ENCODE results near the gene FMN1. TPM values are rescaled to one million over a fixed set of nuclear protein-coding genes. Genes with fewer than 3 reads are reported as not detected.

The FMN1 gene
- total RNA-seq, 2 donors from 2014 or later = 0.60 to 1.1 TPM

- Mint-ChIP-seq H3K36me3 (ENCODE audit: low read depth) (no peaks in the 10 kb centered on the region), H3K27me3 (ENCODE audit: insufficient read depth) (peaks cover 8% of the 10 kb centered on the region), H3K4me3 (no peak overlapping the region), H3K4me1 (no peaks in the 10 kb centered on the region), H3K9me3 (no peaks in the 10 kb centered on the region), H3K27ac (no peak overlapping the region)
- TF ChIP-seq, protein P1, sequence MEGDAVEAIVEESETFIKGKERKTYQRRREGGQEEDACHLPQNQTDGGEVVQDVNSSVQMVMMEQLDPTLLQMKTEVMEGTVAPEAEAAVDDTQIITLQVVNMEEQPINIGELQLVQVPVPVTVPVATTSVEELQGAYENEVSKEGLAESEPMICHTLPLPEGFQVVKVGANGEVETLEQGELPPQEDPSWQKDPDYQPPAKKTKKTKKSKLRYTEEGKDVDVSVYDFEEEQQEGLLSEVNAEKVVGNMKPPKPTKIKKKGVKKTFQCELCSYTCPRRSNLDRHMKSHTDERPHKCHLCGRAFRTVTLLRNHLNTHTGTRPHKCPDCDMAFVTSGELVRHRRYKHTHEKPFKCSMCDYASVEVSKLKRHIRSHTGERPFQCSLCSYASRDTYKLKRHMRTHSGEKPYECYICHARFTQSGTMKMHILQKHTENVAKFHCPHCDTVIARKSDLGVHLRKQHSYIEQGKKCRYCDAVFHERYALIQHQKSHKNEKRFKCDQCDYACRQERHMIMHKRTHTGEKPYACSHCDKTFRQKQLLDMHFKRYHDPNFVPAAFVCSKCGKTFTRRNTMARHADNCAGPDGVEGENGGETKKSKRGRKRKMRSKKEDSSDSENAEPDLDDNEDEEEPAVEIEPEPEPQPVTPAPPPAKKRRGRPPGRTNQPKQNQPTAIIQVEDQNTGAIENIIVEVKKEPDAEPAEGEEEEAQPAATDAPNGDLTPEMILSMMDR (conservative IDR thresholded peaks at IDR 0.05) = no peak
- no peak for DNase-seq
- no peaks in the 10 kb centered on the region for H3K36me3 ChIP-seq (ENCODE audit: control insufficient read depth, insufficient read depth, low read length)
- H3K9ac ChIP-seq (ENCODE audit: extremely low read depth, low read length, poor library complexity, severe bottlenecking) = no peak overlapping the region
- no peaks in the 10 kb centered on the region for H3K4me1 ChIP-seq (ENCODE audit: control insufficient read depth, insufficient read depth, low read length)
- H3K9me3 ChIP-seq (ENCODE audit: control insufficient read depth, low read length) = no peaks in the 10 kb centered on the region
- WGBS, 2 experiments (ENCODE audit: insufficient coverage in 1 of 2, insufficient read length in 1 of 2) = 93 to 100% methylated on average over 3 to 5 of the region's 5 CpGs
- H3K27me3 ChIP-seq (ENCODE audit: control insufficient read depth, insufficient read depth, low read length, poor library complexity, severe bottlenecking) = peaks cover 26% of the 10 kb centered on the region
- H3K4me3 ChIP-seq (ENCODE audit: low read length) = no peak overlapping the region
- no peak overlapping the region for H3K27ac ChIP-seq (ENCODE audit: low read depth, low read length)
These were observed 59.1 kb downstream of the FMN1 start for GRCh38 chr15:33135355-33135781.

- no peak overlapping the region for H3K27ac Mint-ChIP-seq
- peak; percentile 80 for DNase-seq
These were observed 61.7 kb downstream of the FMN1 start for GRCh38 chr15:33132722-33133345.

GRCh38 chr15:33132233-33132580 is 62.3 kb downstream of the FMN1 start:
- Histone ChIP-seq H3K36me3 (ENCODE audit: control insufficient read depth, insufficient read depth, low read length) (no peaks in the 10 kb centered on the region), H3K4me1 (ENCODE audit: control insufficient read depth, insufficient read depth, low read length) (no peaks in the 10 kb centered on the region), H3K27ac (ENCODE audit: low read depth, low read length) (no peak overlapping the region), H3K27me3 (ENCODE audit: control insufficient read depth, insufficient read depth, low read length, poor library complexity, severe bottlenecking) (peaks cover 37% of the 10 kb centered on the region), H3K4me3 (ENCODE audit: low read length) (no peak overlapping the region), H3K9me3 (ENCODE audit: control insufficient read depth, low read length) (peaks cover 6% of the 10 kb centered on the region), H3K9ac (ENCODE audit: extremely low read depth, low read length, poor library complexity, severe bottlenecking) (no peak overlapping the region)
- H3K9me3 Mint-ChIP-seq = peaks cover 9% of the 10 kb centered on the region
- H3K27me3 Mint-ChIP-seq (ENCODE audit: insufficient read depth) = peaks cover 32% of the 10 kb centered on the region
- no peak overlapping the region for H3K4me3 Mint-ChIP-seq
- WGBS, 2 experiments (ENCODE audit: insufficient coverage in 1 of 2, insufficient read length in 1 of 2) = 88 to 95% methylated on average over 2 of the region's 3 CpGs
- H3K36me3 Mint-ChIP-seq (ENCODE audit: low read depth) = no peaks in the 10 kb centered on the region
- TF ChIP-seq, protein P1 (conservative IDR thresholded peaks at IDR 0.05) = no peak
- H3K27ac Mint-ChIP-seq = no peak overlapping the region
- H3K4me1 Mint-ChIP-seq = no peaks in the 10 kb centered on the region
- no peak for DNase-seq

More at GRCh38 chr15:33132722-33133345, 61.7 kb downstream of the FMN1 start:
- no peaks in the 10 kb centered on the region for H3K36me3 ChIP-seq (ENCODE audit: control insufficient read depth, insufficient read depth, low read length)
- WGBS, 2 experiments (ENCODE audit: insufficient coverage in 1 of 2, insufficient read length in 1 of 2) = 87 to 100% methylated on average over 2 to 3 of the region's 3 CpGs
- Mint-ChIP-seq H3K4me1 (no peaks in the 10 kb centered on the region), H3K4me3 (no peak overlapping the region), H3K36me3 (ENCODE audit: low read depth) (no peaks in the 10 kb centered on the region), H3K27me3 (ENCODE audit: insufficient read depth) (peaks cover 27% of the 10 kb centered on the region), H3K9me3 (peaks cover 7% of the 10 kb centered on the region)
- no peak overlapping the region for H3K27ac ChIP-seq (ENCODE audit: low read depth, low read length)
- no peaks in the 10 kb centered on the region for H3K4me1 ChIP-seq (ENCODE audit: control insufficient read depth, insufficient read depth, low read length)
- TF ChIP-seq, protein P1 (conservative IDR thresholded peaks at IDR 0.05) = peak; percentile 84
- peaks cover 6% of the 10 kb centered on the region for H3K9me3 ChIP-seq (ENCODE audit: control insufficient read depth, low read length)
- no peak overlapping the region for H3K4me3 ChIP-seq (ENCODE audit: low read length)
- H3K27me3 ChIP-seq (ENCODE audit: control insufficient read depth, insufficient read depth, low read length, poor library complexity, severe bottlenecking) = peaks cover 36% of the 10 kb centered on the region
- H3K9ac ChIP-seq (ENCODE audit: extremely low read depth, low read length, poor library complexity, severe bottlenecking) = no peak overlapping the region

All from endodermal cell (in vitro differentiated cells).